Measurements from ENCODE around the gene MYO18B. TPM values are rescaled to one million over a fixed set of nuclear protein-coding genes. Genes with fewer than 3 reads are reported as not detected.

MYO18B gene
- total RNA-seq, 1 experiment from 2014 or later = 0.05 TPM

DNA sequence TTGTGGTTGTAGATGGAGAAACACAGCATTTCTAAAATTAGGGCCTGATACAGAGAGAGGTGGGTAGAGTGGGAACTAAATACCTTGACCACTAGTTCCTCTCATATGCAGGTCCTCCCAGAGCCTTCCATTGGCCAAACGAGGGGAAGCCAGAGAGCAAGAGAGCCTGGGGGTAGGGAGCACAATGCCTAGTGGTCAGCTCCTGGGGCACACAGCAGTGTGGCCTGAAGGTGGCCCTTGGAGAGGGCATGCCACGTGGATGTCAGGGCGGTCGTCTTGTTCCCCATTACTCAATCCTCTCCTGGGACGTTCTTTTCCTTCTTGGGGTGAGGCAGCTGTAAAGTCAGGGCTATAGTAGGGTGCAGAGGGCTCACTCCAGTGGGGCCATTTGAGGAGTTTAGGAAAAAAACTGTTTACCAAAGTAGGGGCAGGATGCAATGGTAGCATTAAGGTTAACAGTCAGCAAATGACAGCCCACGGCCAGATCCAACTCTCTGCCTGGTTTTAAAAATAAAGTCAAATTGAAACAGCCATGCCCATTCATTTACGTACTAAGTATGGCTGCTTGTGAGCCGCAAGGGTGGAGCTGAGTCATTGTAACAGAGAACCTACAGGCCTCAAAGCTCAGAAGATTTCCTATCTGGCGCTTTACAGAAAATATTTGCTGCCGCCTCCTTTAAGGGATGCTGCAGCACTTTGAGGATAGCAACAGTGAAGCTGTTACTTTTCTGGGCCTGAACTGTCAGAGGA is 7.6 kb downstream of the MYO18B start:
- Histone ChIP-seq H2AFZ (ENCODE audit: low read depth, low read length, poor library complexity, severe bottlenecking) (no peak overlapping the region), H3K4me2 (ENCODE audit: low read length) (no peak overlapping the region), H3K9ac (ENCODE audit: low read length) (no peak overlapping the region), H3K9me2 (ENCODE audit: insufficient read depth) (no peaks in the 10 kb centered on the region), H4K20me1 (ENCODE audit: insufficient read depth) (no peaks in the 10 kb centered on the region), H3K36me3 (ENCODE audit: control insufficient read depth in 1 of 2, insufficient read depth in 2 of 2, low read length in 2 of 2) (no peaks in the 10 kb centered on the region), H3K4me3 (replicated peaks in 1 of 2; ENCODE audit: low read depth in 1 of 2, low read length in 2 of 2) (no peak overlapping the region), H3K27me3 (ENCODE audit: insufficient read depth, low read length) (no peaks in the 10 kb centered on the region), H3K4me1 (ENCODE audit: control insufficient read depth in 1 of 2, insufficient read depth in 2 of 2, low read length in 2 of 2) (peaks cover 12 to 24% of the 10 kb centered on the region in 2 experiments), H3K9me3 (ENCODE audit: control insufficient read depth in 1 of 2, insufficient read depth in 1 of 2, low read depth in 1 of 2, low read length in 2 of 2) (no peaks in the 10 kb centered on the region), H3K79me2 (ENCODE audit: insufficient read depth, low read length) (no peaks in the 10 kb centered on the region), H3K27ac (ENCODE audit: low read depth, low read length) (no peak overlapping the region)
- no TSS peak for BruUV-seq (replicated peaks)
- POLR2A ChIA-PET = no interaction called here
- CTCF ChIA-PET = no interaction called here
- RAD21 ChIA-PET (ENCODE audit: low non-redundant PET in 1 of 2, low total read pairs in 2 of 2, uncharacterized antibody in 2 of 2, unreplicated experiment in 2 of 2) = no interaction called here
- ATAC-seq (no peak), DNase-seq (ENCODE audit: low read depth, low spot score) (no peak)
- intact Hi-C loops (cut with micrococcal nuclease) = no loop called here
- TF ChIP-seq ELF1 (IDR thresholded peaks at IDR 0.05; ENCODE audit: borderline replicate concordance, low read depth) (no peak), POLR2A (IDR thresholded peaks at IDR 0.05; ENCODE audit: borderline replicate concordance, extremely low read depth, insufficient read depth, insufficient read length) (no peak), CEBPB (IDR thresholded peaks at IDR 0.05; ENCODE audit: low read depth) (no peak), EZH2 (IDR thresholded peaks at IDR 0.05) (no peak), SP1 (IDR thresholded peaks at IDR 0.05; ENCODE audit: low read depth) (no peak), SIN3A (IDR thresholded peaks at IDR 0.05; ENCODE audit: low read depth) (no peak), RAD21 (IDR thresholded peaks at IDR 0.05; ENCODE audit: low read depth) (no peak), EZH2phosphoT487 (IDR thresholded peaks at IDR 0.05; ENCODE audit: borderline replicate concordance) (no peak), ZNF274 (IDR thresholded peaks at IDR 0.05; ENCODE audit: low read depth, low read length) (no peak)
- TF ChIP-seq, protein P1, sequence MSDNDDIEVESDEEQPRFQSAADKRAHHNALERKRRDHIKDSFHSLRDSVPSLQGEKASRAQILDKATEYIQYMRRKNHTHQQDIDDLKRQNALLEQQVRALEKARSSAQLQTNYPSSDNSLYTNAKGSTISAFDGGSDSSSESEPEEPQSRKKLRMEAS (IDR thresholded peaks at IDR 0.05) = no peak
- TF ChIP-seq, protein P2, sequence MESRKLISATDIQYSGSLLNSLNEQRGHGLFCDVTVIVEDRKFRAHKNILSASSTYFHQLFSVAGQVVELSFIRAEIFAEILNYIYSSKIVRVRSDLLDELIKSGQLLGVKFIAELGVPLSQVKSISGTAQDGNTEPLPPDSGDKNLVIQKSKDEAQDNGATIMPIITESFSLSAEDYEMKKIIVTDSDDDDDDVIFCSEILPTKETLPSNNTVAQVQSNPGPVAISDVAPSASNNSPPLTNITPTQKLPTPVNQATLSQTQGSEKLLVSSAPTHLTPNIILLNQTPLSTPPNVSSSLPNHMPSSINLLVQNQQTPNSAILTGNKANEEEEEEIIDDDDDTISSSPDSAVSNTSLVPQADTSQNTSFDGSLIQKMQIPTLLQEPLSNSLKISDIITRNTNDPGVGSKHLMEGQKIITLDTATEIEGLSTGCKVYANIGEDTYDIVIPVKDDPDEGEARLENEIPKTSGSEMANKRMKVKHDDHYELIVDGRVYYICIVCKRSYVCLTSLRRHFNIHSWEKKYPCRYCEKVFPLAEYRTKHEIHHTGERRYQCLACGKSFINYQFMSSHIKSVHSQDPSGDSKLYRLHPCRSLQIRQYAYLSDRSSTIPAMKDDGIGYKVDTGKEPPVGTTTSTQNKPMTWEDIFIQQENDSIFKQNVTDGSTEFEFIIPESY (IDR thresholded peaks at IDR 0.05; ENCODE audit: extremely low read depth, insufficient replicate concordance, low read length) = no peak
